ENCODE results near the gene PDE9A.

The PDE9A gene

GRCh38 chr21:42748620-42749176, 95.3 kb downstream of the PDE9A start:
- DNase-seq (ENCODE audit: low read depth, low spot score), result no peak
- no peak overlapping the region for H3K27ac ChIP-seq

GRCh38 chr21:42750737-42751530, 97.5 kb downstream of the PDE9A start:
- H3K27ac ChIP-seq, result no peak overlapping the region
- DNase-seq (ENCODE audit: low read depth, low spot score), result no peak

GRCh38 chr21:42751866-42752265, 98.4 kb downstream of the PDE9A start:
- no peak overlapping the region for H3K27ac ChIP-seq
- no peak for DNase-seq (ENCODE audit: low read depth, low spot score)

GRCh38 chr21:42753804-42754203, 100.4 kb downstream of the PDE9A start:
- H3K27ac ChIP-seq, result no peak overlapping the region
- DNase-seq (ENCODE audit: low read depth, low spot score), result no peak

GRCh38 chr21:42754270-42754933, 101.0 kb downstream of the PDE9A start:
- H3K27ac ChIP-seq, result no peak overlapping the region
- DNase-seq (ENCODE audit: low read depth, low spot score), result no peak

GRCh38 chr21:42755031-42755665, 101.7 kb downstream of the PDE9A start:
- H3K27ac ChIP-seq, result no peak overlapping the region
- DNase-seq (ENCODE audit: low read depth, low spot score), result no peak

GRCh38 chr21:42755766-42756579, 102.6 kb downstream of the PDE9A start:
- no peak overlapping the region for H3K27ac ChIP-seq
- DNase-seq (ENCODE audit: low read depth, low spot score), result no peak

- H3K27ac ChIP-seq, result no peak overlapping the region
- no peak for DNase-seq (ENCODE audit: low read depth, low spot score)
Measured at GRCh38 chr21:42756580-42757250, 103.3 kb downstream of the PDE9A start.

GRCh38 chr21:42757422-42757821, 104.0 kb downstream of the PDE9A start:
- DNase-seq (ENCODE audit: low read depth, low spot score), result no peak
- no peak overlapping the region for H3K27ac ChIP-seq

- H3K27ac ChIP-seq, result no peak overlapping the region
- DNase-seq (ENCODE audit: low read depth, low spot score), result no peak
Measured at GRCh38 chr21:42757826-42758655, 104.6 kb downstream of the PDE9A start.

- no peak for DNase-seq (ENCODE audit: low read depth, low spot score)
Measured at GRCh38 chr21:42758721-42759593, 105.5 kb downstream of the PDE9A start.

GRCh38 chr21:42759594-42759927, 106.1 kb downstream of the PDE9A start:
- DNase-seq (ENCODE audit: low read depth, low spot score), result no peak
- no peak overlapping the region for H3K27ac ChIP-seq

More at GRCh38 chr21:42758721-42759593, 105.5 kb downstream of the PDE9A start:
- no peak overlapping the region for H3K27ac ChIP-seq

GRCh38 chr21:42760361-42760950, 107.0 kb downstream of the PDE9A start:
- no peak for DNase-seq (ENCODE audit: low read depth, low spot score)
- no peak overlapping the region for H3K27ac ChIP-seq

GRCh38 chr21:42760951-42761751, 107.7 kb downstream of the PDE9A start:
- no peak for DNase-seq (ENCODE audit: low read depth, low spot score)
- no peak overlapping the region for H3K27ac ChIP-seq

- H3K27ac ChIP-seq, result no peak overlapping the region
- DNase-seq (ENCODE audit: low read depth, low spot score), result no peak
Measured at GRCh38 chr21:42761776-42762335, 108.4 kb downstream of the PDE9A start.
